Measurements from ENCODE around the gene FSTL4.

Gene FSTL4

DNA sequence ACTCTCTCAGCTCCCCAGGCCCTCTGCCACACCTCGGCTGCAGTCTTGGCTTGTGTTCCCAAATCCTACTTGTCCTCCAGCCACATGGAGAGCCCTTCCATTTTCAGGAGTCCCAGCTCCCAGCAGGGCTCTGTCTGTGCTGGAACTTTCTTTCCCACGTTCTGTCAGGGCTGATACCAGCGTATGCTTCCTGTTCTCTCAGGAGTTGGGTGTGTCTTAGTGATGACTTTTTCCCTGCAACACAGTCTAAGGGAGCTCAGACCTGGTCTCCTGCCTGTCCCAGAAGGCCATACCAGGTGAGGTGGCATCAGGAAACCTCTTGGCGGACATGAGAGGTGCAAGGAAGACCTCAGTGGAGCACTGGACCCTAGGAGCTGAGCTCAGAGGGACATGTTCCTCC is 334.0 kb downstream of the FSTL4 start:
- no peak for DNase-seq

GRCh38 chr5:133277744-133278143 is 334.6 kb downstream of the FSTL4 start:
- no peak for DNase-seq

- DNase-seq: no peak
Measured at GRCh38 chr5:133276171-133276570, 336.2 kb downstream of the FSTL4 start.

- DNase-seq: no peak
Measured at GRCh38 chr5:133275631-133276030, 336.7 kb downstream of the FSTL4 start.

DNA sequence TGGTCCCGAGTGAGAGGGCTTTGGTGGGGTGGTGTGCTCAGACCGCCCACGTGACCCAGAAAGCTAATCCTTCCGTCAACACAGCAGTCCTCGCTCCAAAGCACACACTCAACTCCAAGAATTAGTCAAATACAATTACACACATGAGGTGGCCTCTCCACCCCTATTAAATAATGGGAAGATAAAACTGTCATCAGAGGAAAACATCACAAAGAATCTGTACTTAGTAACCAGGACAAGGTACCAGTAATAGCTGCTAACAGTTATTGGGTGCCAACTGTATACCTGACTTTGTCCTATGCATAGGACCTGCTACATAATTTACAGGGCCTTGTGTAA is 337.8 kb downstream of the FSTL4 start:
- DNase-seq: no peak

DNA sequence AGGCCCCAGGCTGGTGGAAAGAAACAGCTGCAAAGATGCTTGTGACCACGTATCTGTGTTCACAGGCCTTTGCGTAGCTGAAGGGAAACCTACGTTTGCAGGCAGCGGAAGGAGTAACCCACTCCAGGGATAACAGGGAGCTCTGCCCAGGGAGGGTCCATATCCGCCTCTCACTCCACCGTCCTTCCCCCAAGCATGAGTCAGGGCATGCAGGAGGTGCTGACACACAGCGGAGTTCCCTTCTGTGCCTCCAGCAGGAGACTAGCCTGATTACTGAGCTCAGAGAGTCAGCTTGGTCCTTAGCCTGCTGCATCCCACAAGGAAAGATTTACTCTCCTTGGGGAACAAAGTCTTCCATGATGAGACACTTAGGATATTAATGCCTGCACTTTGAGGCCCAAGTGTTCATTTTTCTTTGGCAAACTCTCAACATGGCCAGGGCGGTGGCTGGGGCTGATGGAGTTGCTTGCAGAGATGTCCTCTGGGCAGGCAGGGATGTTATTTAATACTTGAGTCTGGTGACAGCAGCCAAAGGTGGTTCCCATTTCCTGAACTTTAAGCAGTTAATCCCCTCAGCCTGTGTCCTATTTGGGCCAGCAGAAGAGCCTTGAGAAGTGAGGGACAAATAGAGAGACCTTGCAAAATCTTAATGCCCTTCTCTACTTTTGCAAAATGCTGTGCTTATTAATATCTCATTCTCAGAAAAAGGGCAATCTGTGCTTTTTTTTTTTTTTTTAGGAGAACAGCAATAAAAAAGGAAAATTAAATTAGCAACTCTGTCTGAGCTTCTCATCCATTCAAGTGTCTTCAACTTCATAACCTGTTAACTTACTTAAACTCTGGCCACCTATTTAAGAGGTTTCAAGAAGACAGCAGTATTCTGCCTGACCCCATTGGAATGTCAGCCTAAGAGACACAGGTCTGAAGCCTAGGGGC is 338.4 kb downstream of the FSTL4 start:
- no peak for DNase-seq

- no peak for DNase-seq
Measured at GRCh38 chr5:133272345-133272744, 340.0 kb downstream of the FSTL4 start.

- DNase-seq: no peak
Measured at GRCh38 chr5:133271606-133272005, 340.7 kb downstream of the FSTL4 start.

- no peak for DNase-seq
Measured at GRCh38 chr5:133269691-133270090, 342.6 kb downstream of the FSTL4 start.

DNA sequence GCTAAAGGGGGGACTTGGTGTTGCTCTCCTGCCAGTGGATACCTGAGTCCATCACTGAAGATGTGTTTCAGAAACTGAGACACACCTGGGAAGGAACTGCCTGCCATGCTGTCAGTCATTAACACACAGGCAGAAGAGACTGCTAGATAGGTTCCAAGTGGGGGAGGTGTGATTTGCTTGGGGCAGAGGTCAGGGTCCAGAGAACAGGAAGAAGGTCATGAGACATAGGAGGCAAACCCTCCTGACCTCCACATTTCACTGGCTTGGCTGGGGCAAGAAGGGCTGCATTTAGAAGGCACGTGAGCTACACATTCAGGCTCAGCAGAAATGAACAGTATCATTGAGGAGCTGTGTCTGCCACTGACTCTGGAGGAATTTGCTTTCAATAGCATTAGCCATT is 344.7 kb downstream of the FSTL4 start:
- no peak for DNase-seq

DNA sequence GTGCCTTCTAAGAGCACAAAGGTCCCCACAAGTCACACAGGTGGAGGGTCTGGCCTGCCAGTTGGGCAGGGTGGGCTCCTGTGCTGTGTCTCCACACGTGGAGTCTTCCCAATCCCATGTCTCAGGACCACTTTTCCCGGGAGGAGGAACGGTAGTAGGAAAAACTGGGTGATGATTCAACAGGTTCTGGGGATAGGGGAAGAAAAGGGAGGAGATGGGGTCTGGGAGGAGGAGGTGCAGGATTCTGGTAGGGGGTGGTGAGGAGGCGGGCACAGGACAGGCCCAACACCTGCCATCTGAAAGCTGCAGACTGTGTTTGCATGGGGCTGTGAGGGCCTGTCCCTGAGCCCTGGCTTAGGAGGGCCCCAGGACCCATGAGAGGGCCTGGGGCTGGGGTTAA is 345.4 kb downstream of the FSTL4 start:
- DNase-seq: no peak

- no peak for DNase-seq
Measured at GRCh38 chr5:133266527-133266878, 345.8 kb downstream of the FSTL4 start.

DNA sequence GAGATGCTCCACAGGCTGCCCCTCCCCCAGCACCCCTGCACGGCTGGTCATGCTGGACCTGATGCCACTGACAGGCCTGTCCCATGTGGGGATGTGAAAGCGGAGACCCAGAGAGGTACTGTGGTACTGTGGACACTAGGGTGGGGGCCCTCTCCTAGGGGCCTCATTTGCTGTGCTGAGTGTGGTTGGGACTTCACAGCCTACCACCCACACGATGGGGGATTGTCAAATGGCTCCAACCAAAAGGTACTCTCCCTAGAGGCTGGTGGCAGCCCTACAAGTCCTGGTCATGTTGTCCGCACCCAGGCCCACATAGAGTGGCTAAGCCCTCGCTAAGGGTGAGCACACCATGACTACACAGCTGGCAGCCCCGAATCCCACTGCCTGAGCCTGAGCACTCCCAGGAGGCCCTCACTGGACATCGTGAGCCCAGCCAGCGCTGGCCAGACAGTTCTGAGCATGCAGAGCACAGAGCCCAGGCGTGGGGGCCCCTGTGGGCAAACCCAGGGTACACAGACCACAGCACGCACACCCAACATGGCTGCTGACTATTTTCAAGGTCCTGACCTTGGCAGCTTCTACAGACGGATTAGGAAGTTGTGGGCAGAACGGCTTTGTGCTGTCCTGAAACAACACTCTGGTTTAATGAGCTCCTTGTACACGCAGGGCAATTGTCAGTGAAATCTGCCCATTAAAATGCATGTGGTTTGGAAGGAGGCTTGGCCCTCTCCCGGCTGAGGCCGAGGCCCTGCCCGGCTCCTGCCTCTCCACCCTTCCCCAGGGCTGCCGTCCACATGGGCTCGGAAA is 346.4 kb downstream of the FSTL4 start:
- DNase-seq: no peak

DNA sequence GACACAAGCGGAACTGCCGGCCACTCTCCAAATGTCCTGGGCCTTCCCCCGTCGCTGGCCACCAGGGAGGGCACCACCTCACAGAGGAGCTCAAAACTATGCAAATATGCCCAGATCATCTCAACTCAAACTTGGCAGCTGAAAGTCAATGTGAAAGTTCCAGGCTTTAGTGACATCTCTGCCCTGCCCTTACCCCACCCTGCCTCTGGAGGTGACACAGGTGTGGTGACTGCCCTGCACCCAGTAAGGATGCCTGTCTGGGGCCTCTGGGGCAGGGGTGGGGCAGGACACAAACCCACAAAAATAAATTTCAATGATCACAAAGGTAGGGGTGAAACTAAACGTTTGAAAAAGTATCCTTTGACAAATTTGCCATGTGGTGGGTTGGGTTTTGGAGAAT is 347.1 kb downstream of the FSTL4 start:
- no peak for DNase-seq

- DNase-seq: no peak
Measured at GRCh38 chr5:133262690-133263089, 349.7 kb downstream of the FSTL4 start.

DNA sequence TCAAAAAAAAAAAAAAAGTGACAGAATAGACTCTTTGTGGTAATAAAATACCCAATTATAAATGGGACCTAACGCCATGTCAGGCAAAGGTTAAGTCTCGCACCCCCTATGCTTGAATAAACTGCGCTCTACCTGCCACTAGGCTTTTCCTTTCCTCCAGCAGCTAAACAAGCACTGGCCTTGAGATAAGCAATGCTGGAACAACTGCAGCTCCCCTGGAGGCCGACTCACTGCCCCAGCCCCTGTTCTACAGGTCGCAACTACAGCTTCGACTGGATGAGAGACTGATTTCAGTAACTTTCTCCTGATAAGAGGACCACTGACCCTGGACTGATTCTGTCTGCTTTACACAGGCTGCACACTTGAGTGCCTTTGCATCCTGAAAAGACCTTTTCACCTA is 350.3 kb downstream of the FSTL4 start:
- no peak for DNase-seq

GRCh38 chr5:133260715-133261114 is 351.6 kb downstream of the FSTL4 start:
- DNase-seq: no peak

DNA sequence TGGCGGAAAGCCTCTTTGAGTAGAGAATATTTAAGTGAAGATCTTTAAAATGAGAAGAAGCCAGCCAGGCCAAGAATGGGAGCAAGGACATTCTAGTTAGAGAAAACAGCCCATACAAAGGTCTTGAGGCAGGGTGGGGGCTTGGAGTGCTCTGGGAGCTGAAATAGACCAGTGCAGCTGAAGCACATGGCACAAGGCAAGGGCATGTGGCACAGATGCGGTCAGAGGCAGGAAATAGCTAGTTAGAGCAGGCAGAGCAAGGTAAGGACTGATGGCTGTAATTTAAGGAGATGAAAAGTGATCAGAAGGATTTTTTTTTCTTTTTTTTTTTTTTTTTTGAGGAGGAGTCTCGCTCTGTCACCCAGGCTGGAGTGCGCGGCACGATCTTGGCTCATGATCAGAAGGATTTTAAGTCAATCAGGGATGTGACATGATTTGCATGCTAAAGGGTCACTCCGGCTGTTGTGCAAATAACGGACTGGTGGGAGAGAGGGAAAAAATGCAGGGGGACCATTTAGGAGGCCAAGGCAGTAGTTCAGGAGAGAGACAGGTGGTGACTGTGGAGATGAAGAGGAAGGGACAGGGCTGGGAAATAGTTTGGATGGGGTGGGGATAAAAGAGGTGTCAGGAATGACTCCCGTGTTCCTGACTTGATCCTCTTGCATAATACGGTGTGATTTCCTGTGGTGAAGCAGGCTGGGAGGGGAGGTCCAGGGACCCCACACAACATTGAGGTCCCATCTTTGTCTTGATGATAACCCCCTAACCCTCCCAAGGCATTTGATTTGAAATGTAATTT is 352.9 kb downstream of the FSTL4 start:
- no peak for DNase-seq

DNA sequence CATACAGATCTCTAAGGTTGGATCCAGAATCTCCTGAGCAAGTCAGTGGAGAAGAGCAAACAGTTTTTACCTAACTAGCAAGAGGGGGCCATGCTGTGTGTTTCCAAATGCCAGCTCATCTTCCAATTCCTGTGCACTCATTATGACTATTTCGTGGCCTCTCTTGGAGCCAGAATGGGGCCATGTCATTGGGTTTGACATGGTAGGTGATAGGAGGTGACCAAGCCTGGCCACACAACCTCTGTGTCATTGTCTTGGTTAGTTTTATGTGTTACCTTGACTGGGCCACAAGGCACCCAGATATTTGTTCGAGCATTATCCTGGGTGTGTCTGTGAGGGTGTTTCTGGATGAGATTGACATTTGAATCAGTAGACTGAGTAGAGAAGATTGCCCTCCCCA is 354.4 kb downstream of the FSTL4 start:
- no peak for DNase-seq

DNA sequence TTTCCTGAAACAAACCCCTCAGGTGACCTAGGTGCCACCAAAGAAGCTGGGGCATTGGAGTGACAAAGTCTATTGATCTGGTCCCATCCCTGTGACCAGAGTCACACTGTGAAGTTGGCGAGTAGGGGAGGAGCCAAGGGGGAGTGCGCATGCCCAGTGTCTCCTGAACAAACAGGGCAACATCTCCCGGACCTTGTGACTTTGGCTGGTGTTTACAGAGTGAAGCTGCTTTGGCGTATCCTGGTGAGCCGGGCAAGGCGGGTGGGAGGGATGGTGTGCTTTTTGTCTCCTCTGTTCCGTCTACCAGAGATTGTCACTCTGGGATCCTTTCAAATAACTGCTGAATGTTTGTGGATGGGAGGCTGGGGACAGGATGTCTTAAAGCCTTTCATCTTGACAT is 356.1 kb downstream of the FSTL4 start:
- no peak for DNase-seq

DNA sequence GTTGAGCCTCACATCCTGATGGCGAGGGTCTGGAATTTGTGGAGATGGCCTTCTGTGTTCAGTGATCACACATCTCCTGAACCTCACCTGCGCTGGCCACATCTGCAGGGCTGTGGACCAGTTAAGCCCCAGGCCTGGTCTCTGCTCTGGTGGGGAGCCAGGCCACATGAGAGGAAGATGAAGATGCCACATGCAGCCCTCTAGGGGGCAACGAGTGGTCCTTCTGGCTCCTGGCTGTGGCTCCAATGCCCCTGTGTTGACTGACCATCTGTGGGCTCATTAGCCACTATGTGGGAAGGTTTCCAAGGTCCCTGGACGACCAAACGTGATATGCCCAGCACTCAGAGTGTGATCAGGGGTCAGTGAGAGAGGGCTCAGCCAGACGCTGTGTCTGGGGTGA is 357.5 kb downstream of the FSTL4 start:
- DNase-seq: no peak

DNA sequence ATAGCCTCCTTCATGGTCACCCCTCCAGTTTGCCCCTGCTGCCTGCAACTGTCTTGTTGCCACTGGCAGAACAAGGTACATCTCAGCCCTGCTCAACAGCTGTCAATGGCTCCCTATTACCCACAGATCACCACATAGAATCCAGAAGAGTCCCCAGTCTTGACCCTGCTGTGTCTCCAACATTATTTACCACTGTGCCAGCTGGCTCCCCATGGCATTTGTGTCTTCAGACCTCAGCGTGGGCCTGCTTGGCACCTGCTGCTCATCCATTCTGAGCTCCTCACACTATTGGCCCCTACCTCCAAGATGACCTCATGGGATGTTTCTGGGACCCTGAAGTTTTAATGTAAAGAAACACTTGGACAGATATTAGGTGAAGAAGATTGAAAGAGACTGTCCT is 358.7 kb downstream of the FSTL4 start:
- DNase-seq: no peak

- DNase-seq: no peak
Measured at GRCh38 chr5:133253070-133253469, 359.3 kb downstream of the FSTL4 start.

GRCh38 chr5:133252133-133252480 is 360.2 kb downstream of the FSTL4 start:
- no peak for DNase-seq
